ENCODE measurements around the gene GGTLC2.
"Not testable (repeated sequence)": the region's sequence is repeated elsewhere in the genome, so short reads cannot be mapped to it uniquely, and the experiment has no call there.

DNA sequence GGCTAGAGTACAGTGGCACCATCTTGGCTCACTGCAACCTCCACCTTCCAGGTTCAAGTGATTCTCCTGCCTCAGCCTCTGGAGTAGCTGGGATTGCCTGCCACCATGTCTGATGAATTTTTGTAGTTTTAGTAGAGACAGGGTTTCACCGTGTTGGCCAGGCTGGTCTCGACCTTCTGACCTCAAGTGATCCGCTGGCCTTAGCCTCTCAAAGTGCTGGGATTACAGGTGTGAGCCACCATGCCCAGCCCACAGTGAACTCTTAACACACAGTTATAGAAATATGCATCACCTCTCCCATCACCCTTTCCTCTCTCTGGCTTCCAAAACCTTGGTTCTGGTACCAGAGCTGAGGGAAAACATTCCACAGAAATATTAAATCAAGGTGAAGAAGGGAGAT, 36.4 kb upstream of the GGTLC2 start:
- not testable (repeated sequence) for TF ChIP-seq CTCF (conservative IDR thresholded peaks at IDR 0.05; ENCODE audit: low read depth, low read length); EZH2 (IDR thresholded peaks at IDR 0.05; ENCODE audit: borderline replicate concordance, low read depth, low read length, poor library complexity, severe bottlenecking)

Measured in A673 (cell line).